ENCODE measurements around the gene ANKRD33B. TPM values are rescaled to one million over a fixed set of nuclear protein-coding genes. Genes with fewer than 3 reads are reported as not detected.

The ANKRD33B gene
- total and polyA plus RNA-seq, 2 of the 13 experiments (the other 11 are each of a cell fraction or from before 2014, with no cell fraction given), result 0.02 TPM; not detected in 1

- H3K79me2 ChIP-seq (ENCODE audit: insufficient read depth, low read length), result no peaks in the 10 kb centered on the region
- H3K4me1 ChIP-seq (ENCODE audit: insufficient read depth, low read length), result no peaks in the 10 kb centered on the region
- no peak overlapping the region for H2AFZ ChIP-seq (ENCODE audit: low read length)
- ATAC-seq, result no peak
- no peak for DNase-seq (ENCODE audit: low spot score)
- POLR2A ChIA-PET, result no interaction called here
- H3K27me3 ChIP-seq (ENCODE audit: control insufficient read depth in 1 of 2, insufficient read depth in 2 of 2, low read length in 2 of 2), result peaks cover 0 to 13% of the 10 kb centered on the region in 2 experiments; a peak in 2 of 5 replicates
- CTCF ChIA-PET (ENCODE audit: low intra/inter-chr PET ratio, low total read pairs), result no interaction called here
- H3K4me3 ChIP-seq (replicated peaks in 1 of 3; ENCODE audit: insufficient read depth in 1 of 3, low read depth in 2 of 3, low read length in 3 of 3), result no peak overlapping the region
- in situ Hi-C loops (cut with HindIII; ENCODE audit: extremely low pct_ligation_motif_present, low pct_unique_long_range_greater_than_20kb) (no loop called here), intact Hi-C loops (cut with micrococcal nuclease; ENCODE audit: unreplicated experiment) (no loop called here)
- TF ChIP-seq ZNF576 (CRISPR knock-in tag; IDR thresholded peaks at IDR 0.05) (no peak), SNAPC2 (CRISPR knock-in tag; IDR thresholded peaks at IDR 0.05) (no peak), CEBPB (IDR thresholded peaks at IDR 0.05; ENCODE audit: borderline replicate concordance, low read depth, low read length) (no peak), LBX2 (CRISPR knock-in tag; IDR thresholded peaks at IDR 0.05; ENCODE audit: borderline replicate concordance) (no peak), ZNF784 (CRISPR knock-in tag; IDR thresholded peaks at IDR 0.05; ENCODE audit: borderline replicate concordance) (no peak), FOXA3 (CRISPR knock-in tag; IDR thresholded peaks at IDR 0.05) (no peak), ZNF746 (CRISPR knock-in tag; IDR thresholded peaks at IDR 0.05) (no peak), SMAD9 (CRISPR knock-in tag; IDR thresholded peaks at IDR 0.05) (no peak), TEAD2 (CRISPR knock-in tag; IDR thresholded peaks at IDR 0.05) (no peak), MXI1 (IDR thresholded peaks at IDR 0.05; ENCODE audit: borderline replicate concordance, low read depth, low read length) (no peak), ZFP36 (IDR thresholded peaks at IDR 0.05; ENCODE audit: borderline replicate concordance, low read depth, low read length, partially characterized antibody) (no peak), TEF (CRISPR knock-in tag; IDR thresholded peaks at IDR 0.05) (no peak), ZNF326 (CRISPR knock-in tag; IDR thresholded peaks at IDR 0.05; ENCODE audit: borderline replicate concordance) (no peak), ZFP37 (CRISPR knock-in tag; IDR thresholded peaks at IDR 0.05; ENCODE audit: borderline replicate concordance) (no peak), FOXO1 (CRISPR knock-in tag; IDR thresholded peaks at IDR 0.05) (no peak), CENPX (CRISPR knock-in tag; IDR thresholded peaks at IDR 0.05) (no peak)
- 46% methylated on average over 7 of the region's 7 CpGs for WGBS (ENCODE audit: low lambda C conversion rate)
- H3K9ac ChIP-seq (ENCODE audit: insufficient read depth, low read depth, low read length), result no peak overlapping the region
- FAIRE-seq, result no peak
- no peak overlapping the region for H3K27ac ChIP-seq (ENCODE audit: extremely low read length, insufficient read depth, low read length)
- H3K36me3 ChIP-seq (replicated peaks in 1 of 2; ENCODE audit: control insufficient read depth in 1 of 2, insufficient read depth in 2 of 2, low read length in 2 of 2), result no peaks in the 10 kb centered on the region
- no peak overlapping the region for H3K4me2 ChIP-seq (ENCODE audit: low read depth, low read length)
- no peaks in the 10 kb centered on the region for H4K20me1 ChIP-seq (ENCODE audit: insufficient read depth, low read length)
- no peaks in the 10 kb centered on the region for H3K9me3 ChIP-seq (ENCODE audit: low read length)
- no TSS peak for BruUV-seq (replicated peaks)
Measured at GRCh38 chr5:10642367-10642766, 78.5 kb downstream of the ANKRD33B start.
